Erythroblast (primary cell): ENCODE data around the gene RANBP1.
"Not testable (repeated sequence)": the region's sequence is repeated elsewhere in the genome, so short reads cannot be mapped to it uniquely, and the experiment has no call there.

Experiments used
- GATA1 ChIP-seq: IDR thresholded peaks from 2 replicates; pipeline ENCODE4 v1.6.1; 2011; ENCODE audit warnings: low read depth, mild to moderate bottlenecking, control low read depth, low read length, moderate library complexity
- POLR2A ChIP-seq: IDR thresholded peaks from 2 replicates; pipeline ENCODE4 v1.6.1; 2011; ENCODE audit warnings: mild to moderate bottlenecking, low read length

- TF ChIP-seq POLR2A, GATA1: not testable (repeated sequence)
Observed at GRCh38 chr22:20159531-20159930, 43.6 kb downstream of the RANBP1 start.
